Stomach smooth muscle (tissue), 2 donors: ENCODE measurements around the gene ASXL2.
"Not testable (repeated sequence)": the region's sequence is repeated elsewhere in the genome, so short reads cannot be mapped to it uniquely, and the experiment has no call there.

Experiments used
- H3K27ac ChIP-seq: one replicate; pipeline ENCODE4 v1.7.0; 2013; ENCODE audit warnings: mild to moderate bottlenecking, low read length, inconsistent platforms
- H3K27me3 ChIP-seq, 2 donors: one replicate each; pipeline ENCODE4 v1.7.0; 2013; ENCODE audit warnings: low read length in 2 of 2; ENCODE audit not compliant: insufficient read depth in 2 of 2, control insufficient read depth in 1 of 2
- H3K36me3 ChIP-seq, 2 donors: one replicate each; pipeline ENCODE4 v1.7.0; 2013; ENCODE audit warnings: low read length in 2 of 2; ENCODE audit not compliant: control insufficient read depth in 2 of 2, insufficient read depth in 2 of 2
- H3K4me1 ChIP-seq: one replicate; pipeline ENCODE4 v1.7.0; 2013; ENCODE audit warnings: low read length; ENCODE audit not compliant: control insufficient read depth, insufficient read depth
- H3K4me3 ChIP-seq, 2 donors: one replicate each; pipeline ENCODE4 v1.7.0; 2013; ENCODE audit warnings: low read length in 2 of 2
- H3K9ac ChIP-seq, 2 donors: one replicate each; pipeline ENCODE4 v1.7.0; 2013; ENCODE audit warnings: low read length in 2 of 2, mild to moderate bottlenecking in 1 of 2
- H3K9me3 ChIP-seq, 2 donors: one replicate each; pipeline ENCODE4 v1.7.0; 2013; ENCODE audit warnings: low read length in 2 of 2; ENCODE audit not compliant: control insufficient read depth in 2 of 2
- donor health status: healthy.
- donor health status: Pancreatic carcinoma.

The ASXL2 gene

DNA sequence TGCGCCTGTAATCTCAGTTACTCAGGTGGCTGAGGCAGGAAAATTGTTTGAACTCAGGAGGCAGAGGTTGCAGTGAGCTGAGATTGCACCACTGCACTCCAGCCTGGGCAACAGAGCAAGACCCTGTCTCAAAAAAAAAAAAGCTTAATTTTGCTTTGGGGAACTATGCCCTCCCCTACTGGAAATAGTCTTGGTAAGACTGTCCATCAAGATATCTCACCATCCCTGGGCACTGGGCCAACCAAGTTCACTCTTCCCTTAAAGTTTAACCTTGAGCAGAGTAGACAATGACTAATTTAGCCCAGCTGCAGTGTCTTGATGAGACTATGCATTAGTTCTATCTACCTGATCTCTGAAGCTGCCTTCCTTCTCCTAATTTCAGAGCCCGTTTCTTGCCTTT lies 44.7 kb downstream of the ASXL2 start:
- Histone ChIP-seq H3K36me3 (peaks cover 0 to 2% of the 10 kb centered on the region in 2 donors), H3K27me3 (no peaks in the 10 kb centered on the region), H3K4me3 (no peak overlapping the region), H3K9ac (no peak overlapping the region), H3K27ac (no peak overlapping the region), H3K9me3 (peaks cover 0 to 5% of the 10 kb centered on the region in 2 donors), H3K4me1 (no peaks in the 10 kb centered on the region)

DNA sequence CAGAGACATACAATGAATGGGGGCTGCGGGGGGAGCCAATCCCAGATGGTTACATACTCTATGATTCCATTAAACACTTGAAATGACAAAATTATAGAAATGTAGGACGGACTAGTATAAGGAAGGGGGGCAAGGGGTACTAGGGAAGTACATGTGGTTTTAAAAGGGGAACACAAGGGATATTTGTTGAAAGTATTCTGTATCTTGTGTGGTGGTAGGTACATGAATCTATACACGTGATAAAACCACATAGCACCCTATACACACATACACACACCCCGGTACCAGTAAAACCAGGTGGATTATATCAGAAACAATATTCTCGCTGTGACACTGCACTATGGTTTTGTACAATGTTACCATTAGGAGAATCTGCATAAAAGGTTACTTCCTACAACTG lies 45.4 kb downstream of the ASXL2 start:
- no peak overlapping the region for H3K27ac ChIP-seq
- H3K9me3 ChIP-seq, result peaks cover 0 to 5% of the 10 kb centered on the region in 2 donors
- no peaks in the 10 kb centered on the region for H3K4me1 ChIP-seq
- H3K36me3 ChIP-seq, result peaks cover 0 to 2% of the 10 kb centered on the region in 2 donors
- no peak overlapping the region for H3K9ac ChIP-seq
- no peak overlapping the region for H3K4me3 ChIP-seq
- H3K27me3 ChIP-seq, result no peaks in the 10 kb centered on the region

DNA sequence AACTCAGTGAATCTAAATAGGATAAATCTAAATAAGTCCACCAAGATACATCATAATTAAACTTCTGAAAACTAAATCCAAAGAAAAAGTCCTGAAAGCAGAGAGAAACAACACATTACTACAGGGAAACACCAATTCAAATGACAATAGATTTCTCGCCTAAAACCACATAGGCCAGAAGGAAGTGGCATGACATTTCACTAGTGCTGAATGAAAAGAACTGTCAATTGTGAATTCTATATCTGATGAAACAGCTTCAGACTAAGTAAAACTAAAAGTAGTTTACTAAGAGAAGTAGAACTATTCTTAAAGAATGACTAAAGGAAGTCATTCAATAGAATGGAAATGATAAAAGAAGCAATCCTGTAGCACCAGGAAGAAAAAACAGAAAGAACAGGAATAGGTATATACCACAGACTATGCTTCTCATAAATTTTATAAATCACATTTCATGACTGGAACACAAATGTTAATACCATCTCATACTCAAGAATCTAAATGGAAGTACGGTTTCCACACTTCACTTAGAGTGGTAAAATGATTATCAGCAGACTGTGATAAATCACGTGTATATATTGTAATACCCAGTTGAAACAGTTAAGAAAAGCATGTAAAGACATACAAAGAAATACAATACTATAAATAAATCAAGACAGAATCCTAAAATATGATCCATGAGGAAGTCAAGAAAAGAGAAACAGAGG lies 46.4 kb downstream of the ASXL2 start:
- Histone ChIP-seq H3K36me3 (peaks cover 0 to 2% of the 10 kb centered on the region in 2 donors), H3K9me3 (peaks cover 0 to 5% of the 10 kb centered on the region in 2 donors), H3K27me3 (no peaks in the 10 kb centered on the region), H3K27ac (no peak overlapping the region), H3K9ac (no peak overlapping the region), H3K4me1 (no peaks in the 10 kb centered on the region), H3K4me3 (no peak overlapping the region)

DNA sequence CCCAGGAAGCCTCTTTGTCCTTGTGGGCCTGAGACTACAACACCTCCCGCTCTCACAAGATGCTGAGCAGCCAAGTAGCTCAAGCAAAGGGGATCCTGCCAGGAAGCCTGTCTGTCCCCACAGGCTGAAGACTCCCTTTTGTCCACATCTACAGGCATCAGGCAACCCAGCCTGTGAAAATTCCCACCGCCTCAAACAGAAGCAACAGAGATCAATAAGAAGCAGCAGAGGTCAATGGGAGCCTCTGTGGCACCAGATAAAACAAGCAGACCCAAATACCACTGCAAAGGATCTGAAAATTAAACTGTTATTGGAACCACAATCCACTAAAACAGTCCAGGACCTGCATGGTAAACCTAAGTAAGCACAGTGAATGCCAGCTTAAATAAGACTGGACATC lies 48.5 kb downstream of the ASXL2 start:
- Histone ChIP-seq H3K36me3 (peaks cover 0 to 2% of the 10 kb centered on the region in 2 donors), H3K9ac (no peak overlapping the region), H3K4me1 (no peaks in the 10 kb centered on the region), H3K9me3 (peaks cover 0 to 5% of the 10 kb centered on the region in 2 donors), H3K4me3 (no peak overlapping the region), H3K27ac (no peak overlapping the region), H3K27me3 (no peaks in the 10 kb centered on the region)

DNA sequence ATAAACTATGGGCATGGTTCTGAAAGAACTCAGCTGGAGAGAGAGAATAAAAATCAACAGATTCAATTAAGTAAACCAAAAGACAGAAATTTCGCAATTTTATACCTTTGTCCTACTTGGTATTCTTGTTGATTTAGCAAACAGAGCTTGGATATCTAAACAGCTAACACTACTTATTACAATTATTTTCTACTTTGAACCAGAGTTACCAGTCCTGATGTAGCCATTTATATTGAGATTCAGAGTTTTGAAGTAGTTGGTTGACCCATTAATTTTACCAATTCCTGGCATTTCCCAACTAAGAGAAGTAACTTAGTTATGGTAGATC lies 48.9 kb downstream of the ASXL2 start:
- Histone ChIP-seq H3K4me1 (no peaks in the 10 kb centered on the region), H3K27ac (no peak overlapping the region), H3K9me3 (peaks cover 0 to 5% of the 10 kb centered on the region in 2 donors), H3K27me3 (no peaks in the 10 kb centered on the region), H3K36me3 (no peaks in the 10 kb centered on the region), H3K9ac (no peak overlapping the region), H3K4me3 (no peak overlapping the region)

DNA sequence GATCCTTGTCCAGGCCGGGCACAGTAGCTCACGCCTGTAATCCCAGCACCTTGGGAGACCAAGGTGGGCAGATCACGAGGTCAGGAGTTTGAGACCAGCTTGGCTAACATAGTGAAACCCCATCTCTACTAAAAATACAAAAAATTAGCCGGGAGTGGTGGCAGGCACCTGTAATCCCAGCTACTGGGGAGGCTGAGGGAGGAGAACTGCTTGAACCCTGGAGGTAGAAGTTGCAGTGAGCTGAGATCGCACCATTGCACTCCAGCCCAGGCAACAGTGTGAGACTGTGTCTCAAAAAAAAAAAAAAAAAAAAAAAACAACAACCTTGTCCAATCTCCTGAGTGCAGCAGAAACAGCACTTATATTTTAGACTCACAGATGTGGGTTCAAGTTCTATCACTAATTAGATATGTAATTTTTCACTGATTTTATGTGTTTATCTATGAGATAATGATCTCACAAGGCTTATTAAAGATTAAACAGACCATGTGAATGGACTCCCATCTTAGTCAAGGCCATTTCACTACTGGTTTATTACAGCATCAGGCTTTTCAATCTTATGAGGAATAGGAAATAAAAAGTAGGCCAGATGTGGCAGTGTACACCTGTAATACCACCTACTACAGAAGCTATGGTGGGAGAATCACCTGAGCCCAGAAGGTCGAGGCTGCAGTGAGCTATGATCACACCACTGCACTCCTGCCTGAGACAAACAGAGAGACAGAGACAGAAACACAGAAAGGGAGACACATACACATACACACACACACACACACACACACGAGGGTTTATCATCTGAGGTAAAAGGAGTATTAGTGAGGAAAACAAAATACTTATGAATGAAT lies 49.5 kb downstream of the ASXL2 start:
- not testable (repeated sequence) for H3K9me3 ChIP-seq, H3K4me1 ChIP-seq, H3K4me3 ChIP-seq, H3K27ac ChIP-seq, H3K9ac ChIP-seq, H3K36me3 ChIP-seq, H3K27me3 ChIP-seq

DNA sequence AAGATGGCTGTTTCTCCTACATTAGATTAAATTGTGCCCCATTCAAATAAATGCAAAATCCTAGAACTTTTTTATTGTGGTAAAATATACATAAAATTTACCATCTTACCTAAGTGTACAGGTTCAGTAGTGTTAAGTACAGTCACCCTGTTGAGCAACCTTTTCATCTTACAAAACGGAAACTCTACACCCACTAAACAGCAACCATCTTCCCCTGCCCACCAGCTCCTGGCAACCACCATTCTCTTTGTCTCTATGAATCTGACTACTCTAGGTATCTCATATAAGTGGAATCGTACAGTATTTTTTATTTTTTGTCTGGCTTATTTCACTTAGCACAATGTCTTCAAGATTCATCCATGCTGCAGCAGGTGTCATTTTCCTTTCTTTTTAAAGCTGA lies 53.0 kb downstream of the ASXL2 start:
- no peaks in the 10 kb centered on the region for H3K4me1 ChIP-seq
- no peaks in the 10 kb centered on the region for H3K27me3 ChIP-seq
- H3K9ac ChIP-seq, result no peak overlapping the region
- no peaks in the 10 kb centered on the region for H3K36me3 ChIP-seq
- no peak overlapping the region for H3K4me3 ChIP-seq
- H3K27ac ChIP-seq, result no peak overlapping the region
- H3K9me3 ChIP-seq, result no peaks in the 10 kb centered on the region

DNA sequence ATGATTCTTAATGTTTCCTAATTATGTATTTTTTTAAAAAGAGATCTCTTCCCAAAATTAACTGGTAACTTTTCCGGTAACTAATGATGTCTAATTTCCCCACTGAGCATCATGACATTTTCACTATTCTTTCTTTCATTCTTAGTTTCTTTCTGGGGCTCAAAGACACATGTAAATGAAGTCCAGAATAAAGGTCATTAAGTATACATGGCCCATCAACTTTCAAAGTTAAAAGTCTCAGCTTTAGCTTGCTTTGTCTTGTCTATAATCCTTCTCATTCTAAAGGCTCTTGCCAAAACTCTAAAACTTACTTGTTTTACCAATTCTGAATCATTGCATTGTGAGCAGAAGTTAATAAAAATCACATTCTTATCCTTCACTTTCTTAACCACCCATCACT lies 53.6 kb downstream of the ASXL2 start:
- Histone ChIP-seq H3K27ac (no peak overlapping the region), H3K4me3 (no peak overlapping the region), H3K9ac (no peak overlapping the region), H3K27me3 (no peaks in the 10 kb centered on the region), H3K36me3 (no peaks in the 10 kb centered on the region), H3K4me1 (no peaks in the 10 kb centered on the region), H3K9me3 (no peaks in the 10 kb centered on the region)

DNA sequence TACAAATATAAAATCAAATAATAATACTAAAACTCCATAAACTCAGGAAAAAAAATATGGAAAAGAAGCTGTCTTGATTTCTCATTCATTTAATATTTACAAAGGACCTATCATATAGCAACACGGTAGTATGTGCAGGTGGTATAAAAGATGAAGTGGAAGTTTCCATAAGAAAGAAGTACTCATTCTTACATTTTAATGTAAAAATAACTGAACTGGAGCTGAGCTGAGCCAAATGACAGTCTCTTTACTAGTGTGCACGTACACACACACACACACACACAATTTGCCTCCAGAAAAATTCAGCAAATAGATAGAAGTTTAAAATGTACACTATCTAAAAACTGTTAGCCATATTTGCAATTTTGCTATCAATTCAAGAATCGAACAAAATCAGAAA lies 54.1 kb downstream of the ASXL2 start:
- no peak overlapping the region for H3K27ac ChIP-seq
- H3K4me3 ChIP-seq, result no peak overlapping the region
- no peak overlapping the region for H3K9ac ChIP-seq
- no peaks in the 10 kb centered on the region for H3K36me3 ChIP-seq
- no peaks in the 10 kb centered on the region for H3K4me1 ChIP-seq
- no peaks in the 10 kb centered on the region for H3K27me3 ChIP-seq
- H3K9me3 ChIP-seq, result no peaks in the 10 kb centered on the region

DNA sequence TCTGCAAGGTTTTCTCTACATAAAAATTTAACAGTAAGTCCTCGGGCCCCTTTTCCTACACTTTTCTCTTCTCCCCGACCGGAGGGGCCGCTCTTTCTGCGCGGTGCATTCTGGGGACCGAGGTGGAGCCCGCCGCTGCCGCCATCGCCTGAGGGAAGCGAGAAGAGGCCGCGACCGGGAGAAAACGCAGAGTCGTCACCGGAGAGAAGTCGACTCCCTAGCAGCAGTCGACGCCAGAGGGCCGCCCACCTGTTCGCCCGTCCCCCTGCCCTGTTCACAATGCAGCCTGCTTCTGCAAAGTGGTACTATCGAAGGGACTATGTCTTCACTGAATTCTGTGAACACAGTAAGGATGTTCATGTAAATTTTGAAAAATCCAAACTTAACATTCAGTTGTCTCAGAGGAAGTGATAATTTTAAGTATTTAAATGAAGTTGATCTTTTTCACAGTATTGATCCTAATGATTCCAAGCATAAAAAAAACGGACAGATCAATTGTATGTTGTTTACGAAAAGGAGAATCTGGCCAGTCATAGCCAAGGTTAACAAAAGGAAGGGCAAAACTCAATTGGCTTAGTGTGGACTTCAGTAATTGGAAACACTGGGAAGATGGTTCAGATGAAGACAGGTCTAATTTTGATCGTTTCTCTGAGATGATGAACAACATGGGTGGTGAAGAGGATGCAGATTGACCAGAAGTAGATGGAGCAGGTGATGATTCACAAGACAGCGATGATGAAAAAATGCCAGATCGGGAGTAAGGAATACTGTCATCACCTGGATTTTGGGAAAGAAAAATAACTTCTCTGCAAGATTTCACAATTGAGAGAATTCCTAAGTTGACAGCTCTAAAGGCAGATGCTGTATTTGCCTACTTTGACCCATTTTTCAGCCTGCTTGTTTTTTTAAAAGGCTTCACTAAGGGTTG lies 55.8 kb downstream of the ASXL2 start:
- no peaks in the 10 kb centered on the region for H3K4me1 ChIP-seq
- H3K27me3 ChIP-seq, result no peaks in the 10 kb centered on the region
- no peaks in the 10 kb centered on the region for H3K36me3 ChIP-seq
- no peaks in the 10 kb centered on the region for H3K9me3 ChIP-seq
- H3K27ac ChIP-seq, result no peak overlapping the region
- H3K4me3 ChIP-seq, result peak overlapping the region; percentile 20 to 52
- no peak overlapping the region for H3K9ac ChIP-seq
